Vagina (tissue), 2 donors: ENCODE measurements around the gene SEPHS1.

Experiments used
- CTCF ChIP-seq, 3 experiments: fragments of 450-650 bp in 2 of 3; fragments of 200-600 bp in 1 of 3; sonication (generic) in 1 of 3; IDR thresholded peaks; one replicate each; pipeline ENCODE4 v1.5.1; 2017 to 2019; ENCODE audit warnings: antibody characterized with exemption in 3 of 3, mild to moderate bottlenecking in 2 of 3, moderate library complexity in 2 of 3
- POLR2A ChIP-seq, 2 donors: fragments of 450-650 bp; IDR thresholded peaks; one replicate each; pipeline ENCODE4 v1.6.1; 2017; ENCODE audit warnings: antibody characterized with exemption in 2 of 2, mild to moderate bottlenecking in 2 of 2, moderate library complexity in 2 of 2
- POLR2AphosphoS5 ChIP-seq, 2 donors: sonication (generic); formaldehyde crosslinking; IDR thresholded peaks; one replicate each; pipeline ENCODE4 v1.9.0; 2017; ENCODE audit warnings: antibody characterized with exemption in 2 of 2, mild to moderate bottlenecking in 2 of 2, low read depth in 1 of 2; ENCODE audit not compliant: insufficient read depth in 1 of 2

GRCh38 chr10:13310518-13311176 lies 37.4 kb downstream of the SEPHS1 start:
- no peak for TF ChIP-seq POLR2A (IDR thresholded peaks at IDR 0.05)
- no peak for TF ChIP-seq CTCF (IDR thresholded peaks at IDR 0.05)
- TF ChIP-seq POLR2AphosphoS5 (IDR thresholded peaks at IDR 0.05; ENCODE audit: insufficient read depth in 1 of 2, low read depth in 1 of 2), result no peak
